B cell (primary cell): ENCODE measurements around the gene EIF2D. TPM values are rescaled to one million over a fixed set of nuclear protein-coding genes. Genes with fewer than 3 reads are reported as not detected.
"Not testable (repeated sequence)": the region's sequence is repeated elsewhere in the genome, so short reads cannot be mapped to it uniquely, and the experiment has no call there.

Experiments used
- ATAC-seq: fragments of 200-7000 bp; cut with Tn5 transposase; one replicate; pipeline ENCODE4 v1.10.0; 2021; ENCODE audit warnings: low read depth, mild to moderate bottlenecking, moderate number of reproducible peaks, moderate library complexity
- CTCF ChIA-PET: fragments of 350-600 bp; sonication (Branson Sonifier 250); formaldehyde crosslinking; loops from one replicate; lab custom pipeline; 2021; ENCODE audit warnings: antibody characterized with exemption, inconsistent platforms; lab: Charles Lee
- POLR2A ChIA-PET: fragments of 350-600 bp; sonication (Branson Sonifier 250); formaldehyde crosslinking; loops from one replicate; lab custom pipeline; 2021; ENCODE audit warnings: antibody characterized with exemption; lab: Charles Lee
- DNase-seq: peaks from one replicate; pipeline ENCODE4 v3.0.0; 2013
- H2AFZ ChIP-seq: 2 replicates; pipeline ENCODE4 v1.6.1; 2012; ENCODE audit warnings: mild to moderate bottlenecking, low read depth, low read length; ENCODE audit not compliant: insufficient read depth, poor library complexity, severe bottlenecking
- H3K27ac ChIP-seq, 2 donors: 1 replicate in 1 of 2; 2 replicates in 1 of 2; pipeline ENCODE4 v1.5.1; 2012 to 2013; ENCODE audit warnings: low read length in 2 of 2, mild to moderate bottlenecking in 2 of 2, moderate library complexity in 1 of 2
- H3K27me3 ChIP-seq, 4 experiments: fragments of 200-600 bp in 1 of 4; sonication (generic) in 1 of 4; replicated peaks in 1 of 4; 1 replicate in 2 of 4; 2 replicates in 2 of 4; pipeline versions ENCODE4 v1.6.1 to v1.7.0; 2013 to 2016; ENCODE audit warnings: low read length in 3 of 4, mild to moderate bottlenecking in 2 of 4, mixed read lengths in 1 of 4, moderate library complexity in 1 of 4; ENCODE audit not compliant: insufficient read depth in 4 of 4, control insufficient read depth in 3 of 4; ENCODE audit errors: control extremely low read depth in 1 of 4
- H3K36me3 ChIP-seq, 2 experiments: replicated peaks in 1 of 2; 1 replicate in 1 of 2; 2 replicates in 1 of 2; pipeline versions ENCODE4 v1.6.1 to v1.7.1; 2013; ENCODE audit warnings: low read length in 1 of 2; ENCODE audit not compliant: insufficient read depth in 2 of 2, control insufficient read depth in 1 of 2; ENCODE audit errors: control extremely low read depth in 1 of 2, extremely low read depth in 1 of 2
- H3K4me1 ChIP-seq, 2 donors: fragments of 200-600 bp in 1 of 2; sonication (generic) in 1 of 2; 1 replicate in 1 of 2; 2 replicates in 1 of 2; pipeline versions ENCODE4 v1.5.1 to v1.6.1; 2013 to 2017; ENCODE audit warnings: low read length in 2 of 2; ENCODE audit not compliant: control insufficient read depth in 2 of 2, insufficient read depth in 2 of 2
- H3K4me2 ChIP-seq: replicated peaks from 2 replicates; pipeline ENCODE3; 2012; ENCODE audit warnings: mild to moderate bottlenecking, low read depth, low read length; ENCODE audit not compliant: poor library complexity, severe bottlenecking
- H3K4me3 ChIP-seq, 5 experiments: fragments of 200-600 bp in 1 of 5; sonication (generic) in 1 of 5; 1 replicate in 3 of 5; 2 replicates in 2 of 5; pipeline versions ENCODE4 v1.5.1 to v1.7.0; 2011 to 2016; ENCODE audit warnings: low read length in 4 of 5, mild to moderate bottlenecking in 4 of 5, low read depth in 2 of 5, control low read depth in 1 of 5, moderate library complexity in 1 of 5; ENCODE audit not compliant: insufficient read depth in 1 of 5; ENCODE audit errors: control extremely low read depth in 1 of 5, extremely low read depth in 1 of 5
- H3K79me2 ChIP-seq: fragments of 200-600 bp; sonication (generic); one replicate; pipeline ENCODE4 v1.6.0; 2016; ENCODE audit warnings: low read length; ENCODE audit not compliant: control insufficient read depth, insufficient read depth
- H3K9ac ChIP-seq: fragments of 200-600 bp; sonication (generic); 2 replicates; pipeline ENCODE4 v1.6.1; 2017; ENCODE audit warnings: mild to moderate bottlenecking, low read length, moderate library complexity
- H3K9me3 ChIP-seq, 3 donors: one replicate each; pipeline versions ENCODE4 v1.6.1 to v1.7.1; 2013; ENCODE audit warnings: low read length in 2 of 3; ENCODE audit not compliant: control insufficient read depth in 2 of 3, insufficient read depth in 1 of 3; ENCODE audit errors: control extremely low read depth in 1 of 3
- H4K20me1 ChIP-seq: 2 replicates; pipeline ENCODE4 v1.6.0; 2012; ENCODE audit warnings: mild to moderate bottlenecking, low read length; ENCODE audit not compliant: insufficient read depth, control insufficient read depth, poor library complexity, severe bottlenecking
- H3K27ac Mint-ChIP-seq: one replicate; pipeline ENCODE4 v1.8.0; 2021; ENCODE audit warnings: mixed read lengths
- H3K27me3 Mint-ChIP-seq: one replicate; pipeline ENCODE4 v1.8.0; 2021; ENCODE audit warnings: mixed read lengths
- H3K4me1 Mint-ChIP-seq: one replicate; pipeline ENCODE4 v1.8.0; 2021; ENCODE audit warnings: mixed read lengths
- H3K4me3 Mint-ChIP-seq: one replicate; pipeline ENCODE4 v1.8.0; 2021; ENCODE audit warnings: mixed read lengths
- H3K9me3 Mint-ChIP-seq: one replicate; pipeline ENCODE4 v1.8.0; 2022; ENCODE audit warnings: mixed read lengths; ENCODE audit not compliant: insufficient read depth
- CTCF ChIP-seq: fragments of 200-600 bp; IDR thresholded peaks from one replicate; pipeline ENCODE4 v1.8.0; 2022; ENCODE audit warnings: antibody characterized with exemption, mild to moderate bottlenecking
- EZH2 ChIP-seq: IDR thresholded peaks from 2 replicates; pipeline ENCODE4 v1.6.1; 2012; ENCODE audit warnings: borderline replicate concordance, low read depth, mild to moderate bottlenecking, moderate library complexity, low read length; ENCODE audit not compliant: insufficient read depth, poor library complexity, severe bottlenecking
- WGBS: methylation state at CpG from one replicate; pipeline ENCODE4 v1.1.5; 2013; ENCODE audit warnings: missing lambda C conversion rate; ENCODE audit not compliant: insufficient coverage; 5-methylcytosine and 5-hydroxymethylcytosine counted together
- intact Hi-C: fragments of 100-400 bp; cut with micrococcal nuclease; formaldehyde crosslinking; loops from one replicate; pipeline ENCODE4 v1.10.0; 2022
- polyA plus RNA-seq: library from polyadenylated mRNA; depleted of rRNA; stranded (reverse); fragments of >200 nt; gene quantifications from 2 replicates; pipeline ENCODE4 v1.2.3, GENCODE V29; 2012
- total RNA-seq, 2 donors: library from RNA; stranded (reverse); fragments of 120-200 nt in 1 of 2; gene quantifications; 1 replicate in 1 of 2; 2 replicates in 1 of 2; pipeline versions ENCODE4 v1.2.3 to v1.2.4, GENCODE V29; 2013 to 2022

The EIF2D gene
- total and polyA plus RNA-seq, 2 donors (not counting 1 experiment from before 2014, with no cell fraction given) = 62.2 to 64.9 TPM

GRCh38 chr1:206631085-206631509 lies 18.8 kb upstream of the EIF2D start:
- H3K79me2 ChIP-seq = no peaks in the 10 kb centered on the region
- WGBS = 0% methylated on average over 4 of the region's 4 CpGs
- ChIA-PET POLR2A (interaction anchor here (0.7 kb wide), 1 partner anchor 27 kb away, joined by 3 read pairs; no protein-coding TSS in a partner anchor), CTCF (interaction anchor here (0.7 to 13.1 kb wide), 28 partner anchors 9 to 481 kb away, joined by 3 to 217 read pairs (median 4); partner anchors contain the start of gene EIF2D)
- peaks cover 0 to 9% (median 4%) of the 10 kb centered on the region in 4 experiments for H3K27me3 ChIP-seq
- no peak overlapping the region for H3K27ac Mint-ChIP-seq
- DNase-seq = peak; percentile 69
- no peak for ATAC-seq
- peaks cover 14 to 15% of the 10 kb centered on the region in 2 donors for H3K4me1 ChIP-seq
- no peak overlapping the region for H3K27ac ChIP-seq
- H3K9me3 ChIP-seq = peaks cover 0 to 5% (median 0%) of the 10 kb centered on the region in 3 donors
- H3K4me3 ChIP-seq = no peak overlapping the region
- peaks cover 4% of the 10 kb centered on the region for H3K27me3 Mint-ChIP-seq
- no peak overlapping the region for H3K4me2 ChIP-seq
- no peak overlapping the region for H3K9ac ChIP-seq
- no peak overlapping the region for H2AFZ ChIP-seq
- peaks cover 19% of the 10 kb centered on the region for H3K4me1 Mint-ChIP-seq
- H4K20me1 ChIP-seq = no peaks in the 10 kb centered on the region
- intact Hi-C loops = loop anchor here (10.0 kb wide), 2 partner anchors 174 to 424 kb away; partner anchors contain the start of genes PFKFB2 and YOD1
- no peak overlapping the region for H3K4me3 Mint-ChIP-seq
- H3K9me3 Mint-ChIP-seq = no peaks in the 10 kb centered on the region
- peak; percentile 43 for TF ChIP-seq CTCF
- no peak for TF ChIP-seq EZH2
- no peaks in the 10 kb centered on the region for H3K36me3 ChIP-seq

GRCh38 chr1:206628916-206629315 lies 16.7 kb upstream of the EIF2D start:
- Histone ChIP-seq H3K36me3 (no peaks in the 10 kb centered on the region), H3K4me2 (no peak overlapping the region), H3K9ac (no peak overlapping the region), H3K4me1 (no peaks in the 10 kb centered on the region), H2AFZ (no peak overlapping the region), H3K4me3 (no peak overlapping the region), H3K27me3 (peaks cover 0 to 4% (median 0%) of the 10 kb centered on the region in 4 experiments), H3K79me2 (no peaks in the 10 kb centered on the region), H4K20me1 (no peaks in the 10 kb centered on the region), H3K27ac (no peak overlapping the region), H3K9me3 (peaks cover 0 to 5% (median 0%) of the 10 kb centered on the region in 3 donors)
- DNase-seq = no peak
- no CpG with 5 or more reads among the region's 1 CpG for WGBS
- no peak for TF ChIP-seq CTCF
- TF ChIP-seq EZH2 = no peak
- Mint-ChIP-seq H3K9me3 (no peaks in the 10 kb centered on the region), H3K27me3 (peaks cover 4% of the 10 kb centered on the region), H3K4me3 (no peak overlapping the region), H3K4me1 (peaks cover 2% of the 10 kb centered on the region), H3K27ac (no peak overlapping the region)
- ATAC-seq = no peak
- intact Hi-C loops = no loop called here
- POLR2A ChIA-PET = interaction anchor here (0.6 kb wide), 1 partner anchor 101 kb away, joined by 5 read pairs; no protein-coding TSS in a partner anchor
- CTCF ChIA-PET = interaction anchor here (1.3 to 13.1 kb wide), 5 partner anchors 8 to 353 kb away, joined by 4 to 217 read pairs (median 20); no protein-coding TSS in a partner anchor

GRCh38 chr1:206626396-206626795 lies 14.1 kb upstream of the EIF2D start:
- POLR2A ChIA-PET = interaction anchor here (0.6 to 0.7 kb wide), 2 partner anchors 150 to 981 kb away, joined by 4 to 6 read pairs; no protein-coding TSS in a partner anchor

More at GRCh38 chr1:206626396-206626795, 14.1 kb upstream of the EIF2D start:
- intact Hi-C loops, H3K9me3 ChIP-seq, DNase-seq, H2AFZ ChIP-seq, H3K36me3 ChIP-seq, H3K27ac Mint-ChIP-seq, H3K27ac ChIP-seq, H3K27me3 Mint-ChIP-seq, H3K4me1 Mint-ChIP-seq, H3K9me3 Mint-ChIP-seq, H3K4me3 Mint-ChIP-seq, H3K9ac ChIP-seq, H3K4me3 ChIP-seq, H3K27me3 ChIP-seq, ATAC-seq, H3K4me1 ChIP-seq, H4K20me1 ChIP-seq, H3K79me2 ChIP-seq, H3K4me2 ChIP-seq: not testable (repeated sequence)
- CTCF ChIA-PET = interaction anchor here (1.5 to 13.1 kb wide), 4 partner anchors 14 to 355 kb away, joined by 3 to 217 read pairs (median 14); partner anchors contain the start of gene EIF2D
- no CpG with 5 or more reads among the region's 2 CpGs for WGBS
